Tibial nerve (tissue), 4 donors: ENCODE data around the gene SLC40A1.

Experiments used
- EP300 ChIP-seq, 2 donors: sonication (generic); formaldehyde crosslinking; IDR thresholded peaks; one replicate each; pipeline ENCODE4 v1.6.1; 2017; ENCODE audit warnings: antibody characterized with exemption in 2 of 2, mild to moderate bottlenecking in 1 of 2
- POLR2A ChIP-seq, 2 donors: fragments of 450-650 bp; IDR thresholded peaks; one replicate each; pipeline ENCODE4 v1.6.1; 2017; ENCODE audit warnings: antibody characterized with exemption in 2 of 2, mild to moderate bottlenecking in 2 of 2, moderate library complexity in 2 of 2
- TF ChIP-seq, protein P1 (sequence below), 5 experiments: fragments of 200-600 bp in 3 of 5; fragments of 450-650 bp in 2 of 5; sonication (generic) in 3 of 5; IDR thresholded peaks; one replicate each; pipeline ENCODE4 v1.5.1; 2016 to 2019; ENCODE audit warnings: antibody characterized with exemption in 5 of 5, mild to moderate bottlenecking in 3 of 5, moderate library complexity in 2 of 5

DNA sequence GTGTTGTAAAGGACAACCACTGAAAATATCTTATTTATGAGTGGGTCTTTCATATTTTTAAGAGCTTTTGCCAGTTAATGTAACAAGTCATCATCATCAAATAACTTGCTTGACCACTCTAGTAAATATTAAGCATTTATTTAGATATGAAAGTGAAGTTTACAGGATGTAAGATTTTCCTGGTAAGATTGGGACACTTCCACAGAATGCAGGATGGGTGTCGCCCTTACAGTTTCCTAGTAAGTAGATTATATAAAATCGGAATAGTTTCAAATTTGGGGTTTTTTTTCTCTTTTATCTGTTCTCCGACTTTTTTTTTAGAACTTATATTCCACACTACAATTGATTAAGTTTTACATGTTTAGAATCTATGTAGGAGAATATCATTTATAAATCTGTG lies 14.8 kb upstream of the SLC40A1 start:
- TF ChIP-seq, protein P1, sequence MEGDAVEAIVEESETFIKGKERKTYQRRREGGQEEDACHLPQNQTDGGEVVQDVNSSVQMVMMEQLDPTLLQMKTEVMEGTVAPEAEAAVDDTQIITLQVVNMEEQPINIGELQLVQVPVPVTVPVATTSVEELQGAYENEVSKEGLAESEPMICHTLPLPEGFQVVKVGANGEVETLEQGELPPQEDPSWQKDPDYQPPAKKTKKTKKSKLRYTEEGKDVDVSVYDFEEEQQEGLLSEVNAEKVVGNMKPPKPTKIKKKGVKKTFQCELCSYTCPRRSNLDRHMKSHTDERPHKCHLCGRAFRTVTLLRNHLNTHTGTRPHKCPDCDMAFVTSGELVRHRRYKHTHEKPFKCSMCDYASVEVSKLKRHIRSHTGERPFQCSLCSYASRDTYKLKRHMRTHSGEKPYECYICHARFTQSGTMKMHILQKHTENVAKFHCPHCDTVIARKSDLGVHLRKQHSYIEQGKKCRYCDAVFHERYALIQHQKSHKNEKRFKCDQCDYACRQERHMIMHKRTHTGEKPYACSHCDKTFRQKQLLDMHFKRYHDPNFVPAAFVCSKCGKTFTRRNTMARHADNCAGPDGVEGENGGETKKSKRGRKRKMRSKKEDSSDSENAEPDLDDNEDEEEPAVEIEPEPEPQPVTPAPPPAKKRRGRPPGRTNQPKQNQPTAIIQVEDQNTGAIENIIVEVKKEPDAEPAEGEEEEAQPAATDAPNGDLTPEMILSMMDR (IDR thresholded peaks at IDR 0.05), result no peak
- TF ChIP-seq POLR2A (IDR thresholded peaks at IDR 0.05) (no peak), EP300 (IDR thresholded peaks at IDR 0.05) (no peak)
